ENCODE measurements around the gene ABCB9. TPM values are rescaled to one million over a fixed set of nuclear protein-coding genes. Genes with fewer than 3 reads are reported as not detected.

Gene ABCB9
- total RNA-seq, 1 donor from 2014 or later: 1.9 TPM

- H3K36me3 Mint-ChIP-seq: peaks cover 3% of the 10 kb centered on the region
- TF ChIP-seq EZH2 (IDR thresholded peaks at IDR 0.05) (no peak), EZH2phosphoT487 (IDR thresholded peaks at IDR 0.05) (no peak), CTCF (IDR thresholded peaks at IDR 0.05) (no peak)
Observed at GRCh38 chr12:122932207-122932606, 34.1 kb downstream of the ABCB9 start.

GRCh38 chr12:122929812-122930211 is 36.5 kb downstream of the ABCB9 start:
- no peaks in the 10 kb centered on the region for H3K27me3 ChIP-seq
- no peak overlapping the region for H2AFZ ChIP-seq (replicated peaks)
- H4K20me1 ChIP-seq (ENCODE audit: low read depth): no peaks in the 10 kb centered on the region
- H3K27ac Mint-ChIP-seq: no peak overlapping the region
- no peak overlapping the region for H3K9ac ChIP-seq
- H3K36me3 Mint-ChIP-seq: peaks cover 3% of the 10 kb centered on the region
- no peak for DNase-seq (ENCODE audit: low spot score)
- H3K4me1 Mint-ChIP-seq: peaks cover 9% of the 10 kb centered on the region
- no peak overlapping the region for H3K4me2 ChIP-seq
- TF ChIP-seq EZH2phosphoT487 (IDR thresholded peaks at IDR 0.05) (no peak), CTCF (IDR thresholded peaks at IDR 0.05) (no peak), EZH2 (IDR thresholded peaks at IDR 0.05) (no peak)
- H3K27ac ChIP-seq: no peak overlapping the region
- no peaks in the 10 kb centered on the region for H3K9me3 ChIP-seq (ENCODE audit: low read depth)
- no peaks in the 10 kb centered on the region for H3K36me3 ChIP-seq
- H3K27me3 Mint-ChIP-seq (ENCODE audit: insufficient read depth, low read depth): peaks cover 2% of the 10 kb centered on the region
- no peak overlapping the region for H3K4me3 ChIP-seq
- no peaks in the 10 kb centered on the region for H3K9me3 Mint-ChIP-seq
- H3K4me1 ChIP-seq: peaks cover 7% of the 10 kb centered on the region
- no peaks in the 10 kb centered on the region for H3K79me2 ChIP-seq (ENCODE audit: low read depth)
- no peak overlapping the region for H3K4me3 Mint-ChIP-seq
- peaks cover 5% of the 10 kb centered on the region for H3F3A ChIP-seq (ENCODE audit: low read depth)

More at GRCh38 chr12:122932207-122932606, 34.1 kb downstream of the ABCB9 start:
- Mint-ChIP-seq H3K4me1 (peaks cover 15% of the 10 kb centered on the region), H3K4me3 (no peak overlapping the region), H3K27ac (no peak overlapping the region), H3K27me3 (ENCODE audit: insufficient read depth, low read depth) (peaks cover 5% of the 10 kb centered on the region), H3K9me3 (no peaks in the 10 kb centered on the region)
- no peaks in the 10 kb centered on the region for H3K27me3 ChIP-seq
- no peak overlapping the region for H3K4me2 ChIP-seq
- H3K9ac ChIP-seq: no peak overlapping the region
- H3K9me3 ChIP-seq (ENCODE audit: low read depth): no peaks in the 10 kb centered on the region
- H3K4me3 ChIP-seq: no peak overlapping the region
- DNase-seq (ENCODE audit: low spot score): no peak
- H4K20me1 ChIP-seq (ENCODE audit: low read depth): no peaks in the 10 kb centered on the region
- no peak overlapping the region for H3K27ac ChIP-seq
- peaks cover 19% of the 10 kb centered on the region for H3F3A ChIP-seq (ENCODE audit: low read depth)
- H2AFZ ChIP-seq (replicated peaks): no peak overlapping the region
- peaks cover 17% of the 10 kb centered on the region for H3K4me1 ChIP-seq
- no peaks in the 10 kb centered on the region for H3K79me2 ChIP-seq (ENCODE audit: low read depth)
- H3K36me3 ChIP-seq: no peaks in the 10 kb centered on the region

GRCh38 chr12:122929148-122929538 is 37.1 kb downstream of the ABCB9 start:
- H3K27ac Mint-ChIP-seq: no peak overlapping the region
- no peak overlapping the region for H3K9ac ChIP-seq
- H3K27ac ChIP-seq: no peak overlapping the region

More at GRCh38 chr12:122929148-122929538, 37.1 kb downstream of the ABCB9 start:
- no peaks in the 10 kb centered on the region for H3K79me2 ChIP-seq (ENCODE audit: low read depth)
- peaks cover 7% of the 10 kb centered on the region for H3K4me1 ChIP-seq
- no peak overlapping the region for H2AFZ ChIP-seq (replicated peaks)
- peaks cover 9% of the 10 kb centered on the region for H3K4me1 Mint-ChIP-seq
- peaks cover 2% of the 10 kb centered on the region for H3K27me3 Mint-ChIP-seq (ENCODE audit: insufficient read depth, low read depth)
- no peak overlapping the region for H3K4me3 ChIP-seq
- no peaks in the 10 kb centered on the region for H3K36me3 ChIP-seq
- no peak for DNase-seq (ENCODE audit: low spot score)
- H3K9me3 Mint-ChIP-seq: no peaks in the 10 kb centered on the region
- no peaks in the 10 kb centered on the region for H4K20me1 ChIP-seq (ENCODE audit: low read depth)
- H3F3A ChIP-seq (ENCODE audit: low read depth): peaks cover 4% of the 10 kb centered on the region
- H3K4me2 ChIP-seq: no peak overlapping the region
- H3K4me3 Mint-ChIP-seq: no peak overlapping the region
- TF ChIP-seq EZH2phosphoT487 (IDR thresholded peaks at IDR 0.05) (no peak), EZH2 (IDR thresholded peaks at IDR 0.05) (no peak), CTCF (IDR thresholded peaks at IDR 0.05) (no peak)
- no peaks in the 10 kb centered on the region for H3K9me3 ChIP-seq (ENCODE audit: low read depth)
- H3K36me3 Mint-ChIP-seq: peaks cover 3% of the 10 kb centered on the region
- no peaks in the 10 kb centered on the region for H3K27me3 ChIP-seq

Data from neural progenitor cell (in vitro differentiated cells).